HG03565 (cell line): ENCODE data around the gene POLD1.

ENCODE experiments used
- ATAC-seq: cut with Tn5 transposase; IDR thresholded peaks from one replicate; pipeline ENCODE4 v1.9.1; 2021; ENCODE audit warnings: mild to moderate bottlenecking, moderate library complexity; ENCODE audit not compliant: unreplicated experiment

Gene POLD1

GRCh38 chr19:50365434-50366306, 18.5 kb upstream of the POLD1 start, which contains the start of gene NAPSA:
NAPSA (minus strand) TSS chr19:50365639; CDS start chr19:50365621, 18 bp downstream.
- ATAC-seq, result no peak

- ATAC-seq, result no peak
These were observed 15.2 kb upstream of the POLD1 start for GRCh38 chr19:50368649-50369570.

GRCh38 chr19:50371914-50372475, 12.2 kb upstream of the POLD1 start:
- no peak for ATAC-seq

GRCh38 chr19:50376166-50377050, 7.7 kb upstream of the POLD1 start, which contains the start of gene NR1H2:
NR1H2 (plus strand) TSS chr19:50376457; CDS start chr19:50377606, 1,149 bp downstream.
- ATAC-seq, result peak; percentile 73

- ATAC-seq, result no peak
These were observed 7.1 kb upstream of the POLD1 start for GRCh38 chr19:50377051-50377461.

GRCh38 chr19:50377517-50377916, 6.6 kb upstream of the POLD1 start:
- no peak for ATAC-seq

- no peak for ATAC-seq
These were observed 5.8 kb upstream of the POLD1 start for GRCh38 chr19:50378169-50378862.

- no peak for ATAC-seq
These were observed 5.3 kb upstream of the POLD1 start for GRCh38 chr19:50378863-50379236.

- ATAC-seq, result no peak
These were observed 4.5 kb upstream of the POLD1 start for GRCh38 chr19:50379602-50380001.

GRCh38 chr19:50380137-50380536, 4.0 kb upstream of the POLD1 start:
- ATAC-seq, result no peak

- ATAC-seq, result no peak
These were observed 3.4 kb upstream of the POLD1 start for GRCh38 chr19:50380751-50381151.

GRCh38 chr19:50381881-50382729, 2.0 kb upstream of the POLD1 start:
- no peak for ATAC-seq

GRCh38 chr19:50383001-50383851, 921 bp upstream of the POLD1 start:
- no peak for ATAC-seq

- no peak for ATAC-seq
These were observed 763 bp downstream of the POLD1 start for GRCh38 chr19:50384685-50385535.

- no peak for ATAC-seq
These were observed 3.2 kb downstream of the POLD1 start for GRCh38 chr19:50387176-50387867.

GRCh38 chr19:50387868-50388245, 3.7 kb downstream of the POLD1 start:
- no peak for ATAC-seq
